Thyroid gland (tissue), 4 donors: Measurements from ENCODE around the gene RNGTT. TPM values are rescaled to one million over a fixed set of nuclear protein-coding genes. Genes with fewer than 3 reads are reported as not detected.

Source experiments
- DNase-seq, 2 donors: peaks; one replicate each; pipeline ENCODE4 v3.0.0-alpha.2; 2019
- H3K27ac ChIP-seq, 3 donors: fragments of 200-600 bp; sonication (generic); 1 replicate in 2 of 3; 2 replicates in 1 of 3; pipeline ENCODE4 v1.5.1; 2016 to 2019; ENCODE audit warnings: mild to moderate bottlenecking in 1 of 3, moderate library complexity in 1 of 3
- H3K27me3 ChIP-seq: fragments of 200-600 bp; sonication (generic); one replicate; pipeline ENCODE4 v1.5.1; 2019
- H3K36me3 ChIP-seq, 2 donors: fragments of 200-600 bp; sonication (generic); one replicate each; pipeline ENCODE4 v1.5.1; 2016 to 2019
- H3K4me1 ChIP-seq, 2 donors: fragments of 200-600 bp; sonication (generic); one replicate each; pipeline ENCODE4 v1.5.1; 2017 to 2019
- H3K4me3 ChIP-seq, 3 donors: fragments of 200-600 bp; sonication (generic); replicated peaks in 1 of 3; 1 replicate in 2 of 3; 2 replicates in 1 of 3; pipeline ENCODE4 v1.5.1; 2016; ENCODE audit warnings: mild to moderate bottlenecking in 1 of 3
- H3K9me3 ChIP-seq: fragments of 200-600 bp; sonication (generic); one replicate; pipeline ENCODE4 v1.5.1; 2017
- POLR2A ChIP-seq, 2 donors: fragments of 450-650 bp; IDR thresholded peaks; one replicate each; pipeline ENCODE4 v1.6.1; 2017; ENCODE audit warnings: antibody characterized with exemption in 2 of 2, mild to moderate bottlenecking in 2 of 2, moderate library complexity in 1 of 2
- WGBS, 2 donors: methylation state at CpG; one replicate each; pipeline ENCODE4 v1.1.5; 2017; 5-methylcytosine and 5-hydroxymethylcytosine counted together
- intact Hi-C: fragments of 100-400 bp; cut with DNase I; formaldehyde crosslinking; loops from one replicate; pipeline ENCODE4 v1.15.1; 2023
- total RNA-seq, 4 donors: library from RNA; depleted of rRNA; stranded (reverse); fragments of >200 nt; gene quantifications; one replicate each; pipeline ENCODE4 v1.2.3, GENCODE V29; 2016
- TF ChIP-seq, protein P1 (sequence below), 6 experiments: fragments of 200-600 bp in 3 of 6; fragments of 450-650 bp in 3 of 6; sonication (generic) in 3 of 6; IDR thresholded peaks; one replicate each; pipeline ENCODE4 v1.5.1; 2016 to 2019; ENCODE audit warnings: antibody characterized with exemption in 6 of 6, mild to moderate bottlenecking in 2 of 6, inconsistent platforms in 1 of 6, moderate library complexity in 1 of 6

RNGTT gene
- total RNA-seq, 4 donors from 2014 or later = 19.1 to 31.4 (median 24.8) TPM

DNA sequence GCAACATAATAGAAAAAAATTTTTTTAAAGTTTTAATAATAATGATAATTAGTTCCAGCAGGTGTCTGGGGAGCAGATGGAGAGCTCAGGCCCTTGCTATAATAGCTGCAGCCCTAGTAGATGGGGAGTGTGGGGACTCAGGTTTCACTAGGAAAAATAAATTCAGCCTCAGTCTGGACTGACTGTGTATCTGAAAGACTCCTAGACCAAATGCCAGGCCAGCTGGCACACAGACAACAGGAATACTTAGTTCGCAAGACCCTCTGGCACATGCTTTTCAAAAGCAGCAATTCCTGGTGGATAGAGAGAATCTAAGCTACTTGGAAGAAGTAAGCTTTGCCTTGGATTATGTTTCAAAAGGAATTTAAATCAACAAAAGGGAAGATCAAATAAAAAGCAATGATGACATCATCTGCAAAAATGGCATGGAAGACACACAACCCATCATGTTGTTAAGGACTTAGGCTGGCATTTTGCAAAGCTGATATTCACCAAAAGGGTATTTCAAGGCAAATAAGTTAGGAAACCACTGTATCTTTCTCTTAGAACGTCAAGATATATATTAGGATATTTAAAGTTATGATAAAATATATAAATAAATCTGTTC is 107.8 kb downstream of the RNGTT start:
- Histone ChIP-seq H3K4me3 (no peak overlapping the region), H3K27me3 (no peaks in the 10 kb centered on the region), H3K27ac (no peak overlapping the region), H3K4me1 (no peaks in the 10 kb centered on the region), H3K9me3 (no peaks in the 10 kb centered on the region), H3K36me3 (no peaks in the 10 kb centered on the region)
- intact Hi-C loops = no loop called here
- DNase-seq = no peak
- WGBS, 2 donors = 86 to 89% methylated on average over 2 of the region's 2 CpGs
- no peak for TF ChIP-seq POLR2A (IDR thresholded peaks at IDR 0.05)
- TF ChIP-seq, protein P1, sequence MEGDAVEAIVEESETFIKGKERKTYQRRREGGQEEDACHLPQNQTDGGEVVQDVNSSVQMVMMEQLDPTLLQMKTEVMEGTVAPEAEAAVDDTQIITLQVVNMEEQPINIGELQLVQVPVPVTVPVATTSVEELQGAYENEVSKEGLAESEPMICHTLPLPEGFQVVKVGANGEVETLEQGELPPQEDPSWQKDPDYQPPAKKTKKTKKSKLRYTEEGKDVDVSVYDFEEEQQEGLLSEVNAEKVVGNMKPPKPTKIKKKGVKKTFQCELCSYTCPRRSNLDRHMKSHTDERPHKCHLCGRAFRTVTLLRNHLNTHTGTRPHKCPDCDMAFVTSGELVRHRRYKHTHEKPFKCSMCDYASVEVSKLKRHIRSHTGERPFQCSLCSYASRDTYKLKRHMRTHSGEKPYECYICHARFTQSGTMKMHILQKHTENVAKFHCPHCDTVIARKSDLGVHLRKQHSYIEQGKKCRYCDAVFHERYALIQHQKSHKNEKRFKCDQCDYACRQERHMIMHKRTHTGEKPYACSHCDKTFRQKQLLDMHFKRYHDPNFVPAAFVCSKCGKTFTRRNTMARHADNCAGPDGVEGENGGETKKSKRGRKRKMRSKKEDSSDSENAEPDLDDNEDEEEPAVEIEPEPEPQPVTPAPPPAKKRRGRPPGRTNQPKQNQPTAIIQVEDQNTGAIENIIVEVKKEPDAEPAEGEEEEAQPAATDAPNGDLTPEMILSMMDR (IDR thresholded peaks at IDR 0.05) = no peak

DNA sequence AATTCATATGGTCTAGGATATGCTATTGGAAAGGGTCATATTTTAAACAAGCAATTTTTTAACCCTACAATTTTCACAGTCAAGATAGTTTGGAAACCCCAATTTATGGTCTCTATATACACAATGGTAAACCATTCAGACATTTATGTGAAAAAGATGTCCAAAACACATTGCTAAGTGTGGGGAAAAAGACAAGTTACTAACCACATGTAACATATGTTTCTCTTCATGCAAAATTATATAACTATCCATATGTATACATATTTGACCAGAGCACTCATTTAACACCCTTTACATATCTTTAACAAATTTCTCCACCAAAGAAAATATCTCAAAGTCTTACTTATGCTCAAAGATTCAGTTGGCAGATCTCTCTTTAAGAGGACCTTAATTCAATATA is 110.6 kb downstream of the RNGTT start:
- no peak for TF ChIP-seq POLR2A (IDR thresholded peaks at IDR 0.05)
- TF ChIP-seq, protein P1 (IDR thresholded peaks at IDR 0.05) = no peak
- no peaks in the 10 kb centered on the region for H3K27me3 ChIP-seq
- no peak overlapping the region for H3K4me3 ChIP-seq
- H3K36me3 ChIP-seq = no peaks in the 10 kb centered on the region
- no peak for DNase-seq
- no peak overlapping the region for H3K27ac ChIP-seq
- intact Hi-C loops = no loop called here
- H3K4me1 ChIP-seq = no peaks in the 10 kb centered on the region
- H3K9me3 ChIP-seq = no peaks in the 10 kb centered on the region

DNA sequence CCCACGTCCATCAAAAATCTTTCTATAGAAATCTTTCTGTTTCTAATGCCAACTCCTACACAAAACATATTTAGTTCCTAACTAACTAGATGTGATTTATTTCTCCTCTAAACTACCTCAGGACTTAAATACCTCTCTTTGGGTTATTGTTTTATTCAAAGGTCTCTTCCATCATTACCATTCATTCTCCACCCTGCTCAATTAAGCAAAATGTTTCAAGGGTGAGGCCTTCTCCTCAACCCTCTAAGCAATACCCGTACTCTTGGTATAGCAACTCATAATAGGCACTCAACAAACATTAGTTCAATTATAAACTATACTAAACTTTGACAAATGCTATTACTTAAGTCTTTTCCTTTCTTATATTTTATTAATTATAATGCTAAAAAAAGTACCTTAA is 111.4 kb downstream of the RNGTT start:
- intact Hi-C loops = no loop called here

DNA sequence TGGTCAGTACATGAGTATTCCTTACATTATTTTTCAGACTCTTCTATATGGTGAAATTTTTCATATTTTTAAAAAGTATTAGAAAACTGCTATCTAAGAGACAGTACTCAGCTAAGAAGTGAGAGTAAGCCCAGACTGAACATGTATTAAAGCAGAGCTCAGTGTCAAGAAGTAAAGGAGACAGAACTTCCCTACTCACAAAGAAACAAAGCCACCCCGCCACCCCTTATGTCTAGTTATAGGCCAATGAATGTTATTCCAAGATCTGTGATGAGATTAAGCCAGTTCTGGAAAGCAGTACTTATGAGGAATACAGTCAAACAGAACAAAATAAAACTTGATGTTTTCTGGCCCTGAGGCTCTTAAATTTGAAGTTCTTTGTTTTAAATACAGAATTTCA is 114.5 kb downstream of the RNGTT start:
- TF ChIP-seq, protein P1 (IDR thresholded peaks at IDR 0.05) = no peak
- no peak for TF ChIP-seq POLR2A (IDR thresholded peaks at IDR 0.05)
- Histone ChIP-seq H3K4me3 (no peak overlapping the region), H3K27me3 (no peaks in the 10 kb centered on the region), H3K36me3 (no peaks in the 10 kb centered on the region), H3K4me1 (no peaks in the 10 kb centered on the region), H3K27ac (no peak overlapping the region), H3K9me3 (no peaks in the 10 kb centered on the region)
- intact Hi-C loops = no loop called here
- no peak for DNase-seq
- 83 to 86% methylated on average over 1 of the region's 1 CpG for WGBS, 2 donors

More for the DNA sequence above, 111.4 kb downstream of the RNGTT start:
- H3K4me1 ChIP-seq = no peaks in the 10 kb centered on the region
- H3K4me3 ChIP-seq = no peak overlapping the region
- no peaks in the 10 kb centered on the region for H3K36me3 ChIP-seq
- WGBS, 2 donors = 95 to 97% methylated on average over 2 of the region's 2 CpGs
- TF ChIP-seq, protein P1 (IDR thresholded peaks at IDR 0.05) = no peak
- no peak for TF ChIP-seq POLR2A (IDR thresholded peaks at IDR 0.05)
- no peaks in the 10 kb centered on the region for H3K27me3 ChIP-seq
- H3K27ac ChIP-seq = no peak overlapping the region
- no peaks in the 10 kb centered on the region for H3K9me3 ChIP-seq
- no peak for DNase-seq

DNA sequence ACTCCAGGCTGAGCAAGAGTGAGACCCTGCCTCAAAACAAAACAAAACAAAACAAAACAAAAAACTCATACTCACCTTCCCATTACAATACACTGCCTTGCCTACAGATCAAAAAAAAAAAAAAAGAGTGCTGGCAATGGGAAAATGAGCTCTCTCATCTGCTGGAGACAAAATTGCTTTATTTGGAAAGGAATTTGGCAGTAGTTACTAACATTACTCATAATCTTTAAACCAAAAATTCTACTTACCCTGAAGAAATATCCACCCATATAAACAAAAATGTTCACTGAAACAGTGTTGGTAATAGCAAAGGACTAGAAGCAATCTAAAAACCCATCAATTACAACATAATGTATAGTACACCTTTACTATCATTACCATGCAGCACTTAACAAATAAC is 120.4 kb downstream of the RNGTT start:
- peak overlapping the region in 1 of 3 donors; percentile 10 for H3K27ac ChIP-seq
- H3K4me3 ChIP-seq = no peak overlapping the region
- TF ChIP-seq, protein P1 (IDR thresholded peaks at IDR 0.05) = no peak
- no peak for TF ChIP-seq POLR2A (IDR thresholded peaks at IDR 0.05)
- H3K9me3 ChIP-seq = no peaks in the 10 kb centered on the region
- no peaks in the 10 kb centered on the region for H3K27me3 ChIP-seq
- intact Hi-C loops = no loop called here
- no peaks in the 10 kb centered on the region for H3K36me3 ChIP-seq
- no peak for DNase-seq
- no peaks in the 10 kb centered on the region for H3K4me1 ChIP-seq
